NCI-H345 (cell line): ENCODE measurements around the gene ARHGAP26.
"Not testable (repeated sequence)": the region's sequence is repeated elsewhere in the genome, so short reads cannot be mapped to it uniquely, and the experiment has no call there.

Experiments
- DNase-seq: peaks from one replicate; lab custom pipeline; 2025; lab: John Stamatoyannopoulos, UW

ARHGAP26 gene

GRCh38 chr5:143188692-143189091 is 418.5 kb downstream of the ARHGAP26 start:
- no peak for DNase-seq

- no peak for DNase-seq
Observed at GRCh38 chr5:143190260-143190810, 420.2 kb downstream of the ARHGAP26 start.

- DNase-seq, result no peak
Observed at GRCh38 chr5:143191720-143192119, 421.5 kb downstream of the ARHGAP26 start.

- DNase-seq, result no peak
Observed at GRCh38 chr5:143192191-143192900, 422.2 kb downstream of the ARHGAP26 start.

GRCh38 chr5:143194206-143194605 is 424.0 kb downstream of the ARHGAP26 start:
- DNase-seq, result no peak

GRCh38 chr5:143194713-143195112 is 424.5 kb downstream of the ARHGAP26 start:
- DNase-seq, result no peak

GRCh38 chr5:143195491-143195890 is 425.3 kb downstream of the ARHGAP26 start:
- no peak for DNase-seq

- DNase-seq, result no peak
Observed at GRCh38 chr5:143196601-143197259, 426.6 kb downstream of the ARHGAP26 start.

- DNase-seq, result no peak
Observed at GRCh38 chr5:143197260-143197656, 427.1 kb downstream of the ARHGAP26 start.

GRCh38 chr5:143198332-143198731 is 428.2 kb downstream of the ARHGAP26 start:
- no peak for DNase-seq

- DNase-seq, result no peak
Observed at GRCh38 chr5:143199161-143199560, 429.0 kb downstream of the ARHGAP26 start.

- DNase-seq, result no peak
Observed at GRCh38 chr5:143199843-143200242, 429.7 kb downstream of the ARHGAP26 start.

GRCh38 chr5:143200781-143201398 is 430.7 kb downstream of the ARHGAP26 start:
- peak; percentile 61 for DNase-seq

GRCh38 chr5:143201589-143201988 is 431.4 kb downstream of the ARHGAP26 start:
- DNase-seq, result no peak

- DNase-seq, result not testable (repeated sequence)
Observed at GRCh38 chr5:143203301-143203956, 433.3 kb downstream of the ARHGAP26 start.

- no peak for DNase-seq
Observed at GRCh38 chr5:143204474-143205246, 434.5 kb downstream of the ARHGAP26 start.

GRCh38 chr5:143205386-143205785 is 435.2 kb downstream of the ARHGAP26 start:
- no peak for DNase-seq

GRCh38 chr5:143205883-143206195 is 435.7 kb downstream of the ARHGAP26 start:
- DNase-seq, result no peak

GRCh38 chr5:143206196-143207053 is 436.2 kb downstream of the ARHGAP26 start:
- no peak for DNase-seq

GRCh38 chr5:143207058-143207457 is 436.9 kb downstream of the ARHGAP26 start:
- DNase-seq, result no peak
